GM19193 (cell line): ENCODE results near the gene FAM9C.

Source experiments
- POLR2A ChIP-seq: IDR thresholded peaks from 4 replicates; pipeline ENCODE4 v1.6.1; 2011; ENCODE audit not compliant: insufficient read depth, insufficient read length; ENCODE audit errors: extremely low read depth

Gene FAM9C

DNA sequence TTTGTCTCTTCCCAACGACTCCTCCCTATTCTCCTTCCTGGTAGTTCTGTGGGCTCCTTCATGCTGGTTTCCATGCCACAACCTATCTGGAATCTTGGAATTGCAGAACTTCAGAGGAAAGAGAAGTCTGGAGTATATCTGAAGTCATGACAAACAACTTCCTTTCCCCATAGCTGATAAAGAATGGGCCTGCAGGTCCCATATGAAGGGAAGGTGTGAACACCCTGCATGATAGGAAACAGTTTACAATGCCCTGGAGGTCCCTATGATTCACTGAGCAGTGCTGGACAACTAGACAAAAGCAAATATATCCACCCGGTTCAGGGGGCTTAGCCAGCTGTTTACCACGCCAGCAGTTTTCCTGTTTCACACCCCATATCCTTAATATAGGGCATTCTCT is 19.4 kb downstream of the FAM9C start:
- no peak for TF ChIP-seq POLR2A

DNA sequence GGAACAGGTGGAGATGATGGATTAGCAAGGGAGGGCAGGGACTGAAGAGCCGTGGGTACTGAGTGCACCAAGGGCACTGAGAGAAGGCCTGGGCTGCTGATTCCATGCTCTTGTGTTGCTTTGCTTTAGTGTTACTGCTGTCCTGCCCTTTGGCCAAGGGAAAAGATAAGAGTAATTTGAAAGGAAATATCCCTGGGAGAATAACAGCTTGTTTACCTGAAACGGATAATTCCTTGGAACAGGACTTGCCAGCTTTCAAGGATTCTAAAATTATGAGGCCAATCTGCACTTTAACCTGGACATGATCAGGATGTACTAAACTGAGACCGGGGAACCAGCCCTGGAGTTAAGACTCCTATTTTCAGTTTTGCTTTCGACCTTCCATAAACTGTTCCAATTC is 20.4 kb downstream of the FAM9C start:
- TF ChIP-seq POLR2A = no peak

- no peak for TF ChIP-seq POLR2A
These were observed 20.9 kb downstream of the FAM9C start for GRCh38 chrX:13023567-13023966.

DNA sequence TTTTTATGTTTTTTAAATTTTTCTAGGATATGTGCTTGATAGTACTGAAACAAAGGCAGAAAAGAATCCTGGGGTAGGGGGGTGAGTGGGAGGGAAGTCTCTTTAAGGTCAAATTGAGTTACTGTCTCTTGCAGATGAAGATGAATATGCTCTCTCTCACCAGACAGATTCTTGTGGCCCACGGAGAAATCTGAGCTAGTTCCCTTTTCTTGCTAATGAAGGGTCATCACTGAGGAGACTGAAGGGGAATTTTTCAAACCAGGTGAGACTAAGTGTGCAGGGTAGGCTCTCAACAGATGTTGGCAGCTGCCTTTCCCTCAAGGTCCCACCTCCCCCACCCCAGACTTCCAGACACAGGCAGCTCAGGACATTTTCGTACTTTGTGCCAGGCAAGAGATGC is 21.5 kb downstream of the FAM9C start:
- TF ChIP-seq POLR2A = no peak

GRCh38 chrX:13015536-13016236 is 28.7 kb downstream of the FAM9C start:
- no peak for TF ChIP-seq POLR2A

GRCh38 chrX:13014111-13015096 is 30.0 kb downstream of the FAM9C start:
- no peak for TF ChIP-seq POLR2A

GRCh38 chrX:13013363-13014110 is 30.9 kb downstream of the FAM9C start:
- no peak for TF ChIP-seq POLR2A

DNA sequence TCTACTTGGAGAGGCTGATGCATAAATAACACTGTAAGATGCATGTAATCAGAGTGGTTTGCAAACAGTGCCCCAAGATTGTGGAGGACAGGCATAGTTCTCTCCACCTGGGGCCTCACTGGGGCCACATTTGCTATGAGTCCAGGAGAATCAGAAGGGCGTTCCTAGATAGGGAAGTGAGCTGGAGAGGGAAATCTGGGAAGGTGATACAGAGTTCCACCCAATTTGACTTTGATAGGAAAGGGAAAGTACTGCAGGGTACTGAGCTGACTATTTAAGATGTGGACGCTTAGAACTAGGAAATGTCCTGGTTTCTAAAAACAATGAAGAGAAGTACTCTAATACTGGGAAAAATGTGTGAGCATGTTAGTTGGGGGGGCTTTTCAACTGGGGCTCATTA is 33.9 kb downstream of the FAM9C start:
- no peak for TF ChIP-seq POLR2A

DNA sequence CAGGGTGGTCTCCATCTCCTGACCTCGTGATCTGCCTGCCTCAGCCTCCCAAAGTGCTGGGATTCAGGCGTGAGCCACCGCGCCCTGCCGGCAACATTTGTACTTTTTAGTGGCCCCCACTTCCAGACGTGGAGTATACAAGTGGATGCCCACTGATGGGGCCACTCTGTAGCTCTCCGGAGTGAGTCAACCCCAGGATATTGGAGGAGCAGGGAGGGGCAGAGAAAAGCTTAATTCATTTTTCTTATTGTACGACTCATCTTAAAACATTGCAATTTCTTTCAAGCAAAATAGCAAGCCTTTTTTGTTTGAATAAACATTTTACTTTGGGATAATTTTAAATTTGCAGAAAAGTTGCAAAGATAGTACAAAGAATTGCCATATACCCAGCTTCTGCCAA is 34.6 kb downstream of the FAM9C start:
- no peak for TF ChIP-seq POLR2A

DNA sequence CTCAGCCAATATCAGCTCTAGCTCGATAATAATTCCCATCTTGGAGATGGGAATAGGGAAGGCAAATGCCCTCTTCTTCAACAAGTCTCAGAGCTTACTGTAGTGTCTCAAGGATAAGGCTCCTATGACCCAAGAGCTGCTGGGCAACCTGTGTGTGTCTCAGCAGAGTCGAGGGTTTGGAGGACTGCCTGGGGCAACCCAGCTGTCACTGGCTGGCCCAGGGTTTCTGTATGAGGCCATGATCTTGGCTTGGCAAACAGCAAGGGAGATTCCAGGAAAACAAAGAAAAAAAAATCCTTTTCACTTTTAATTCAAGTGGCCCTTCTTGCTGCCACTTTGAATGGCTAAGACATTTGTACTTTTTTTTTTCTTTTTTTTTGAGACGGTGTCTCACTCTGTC is 35.1 kb downstream of the FAM9C start:
- no peak for TF ChIP-seq POLR2A

- TF ChIP-seq POLR2A = no peak
These were observed 35.6 kb downstream of the FAM9C start for GRCh38 chrX:13008851-13009250.

GRCh38 chrX:13008189-13008533 is 36.3 kb downstream of the FAM9C start:
- TF ChIP-seq POLR2A = peak; percentile 50

GRCh38 chrX:13007519-13008188 is 36.8 kb downstream of the FAM9C start:
- no peak for TF ChIP-seq POLR2A

GRCh38 chrX:13005661-13006473 is 38.6 kb downstream of the FAM9C start:
- no peak for TF ChIP-seq POLR2A
